Testis (tissue), 2 donors: ENCODE data around the gene CADM4.

Experiments used
- CTCF ChIP-seq, 3 experiments: fragments of 450-650 bp in 2 of 3; fragments of 200-600 bp in 1 of 3; sonication (generic) in 1 of 3; IDR thresholded peaks; one replicate each; pipeline ENCODE4 v1.5.1; 2016 to 2019; ENCODE audit warnings: antibody characterized with exemption in 3 of 3, mild to moderate bottlenecking in 2 of 3, moderate library complexity in 1 of 3
- POLR2A ChIP-seq: fragments of 450-650 bp; IDR thresholded peaks from one replicate; pipeline ENCODE4 v1.6.1; 2017; ENCODE audit warnings: antibody characterized with exemption, mild to moderate bottlenecking, moderate library complexity

DNA sequence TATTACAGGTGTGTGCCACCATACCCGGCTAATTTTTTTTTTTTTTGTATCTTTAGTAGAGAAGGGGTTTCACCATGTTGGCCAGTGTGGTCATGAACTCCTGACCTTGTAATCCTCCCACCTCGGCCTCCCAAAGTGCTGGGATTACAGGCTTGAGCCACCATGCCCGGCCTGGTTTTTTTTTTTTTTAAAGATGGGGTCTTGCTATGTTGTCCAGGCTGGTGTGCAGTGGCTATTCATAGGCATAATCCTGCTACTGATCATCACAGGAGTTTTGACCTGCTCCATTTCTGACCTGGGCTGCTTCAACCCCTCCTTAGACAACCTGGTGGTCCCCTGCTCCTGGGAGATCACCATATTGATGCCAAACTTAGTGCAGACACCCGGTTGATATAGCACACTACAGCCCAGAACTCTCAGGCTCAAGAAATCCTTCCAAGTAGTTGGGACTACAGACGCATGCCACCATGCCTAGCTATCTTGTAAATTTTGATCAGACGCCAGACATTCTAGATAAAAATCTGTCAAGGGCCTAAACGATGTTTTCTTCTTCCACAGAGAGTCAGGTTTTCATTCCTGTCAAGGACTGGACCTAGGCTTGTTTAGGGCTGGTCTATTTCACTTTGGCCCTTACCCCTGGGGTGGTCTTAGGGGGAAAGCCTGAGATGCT lies 20.8 kb upstream of the CADM4 start:
- TF ChIP-seq CTCF (IDR thresholded peaks at IDR 0.05): no peak
- TF ChIP-seq POLR2A: no peak
